GM12801 (cell line): ENCODE data around the gene CROCC2.

Experiments
- CTCF ChIP-seq: IDR thresholded peaks from one replicate; pipeline ENCODE4 v1.5.1; 2011; ENCODE audit warnings: control low read depth; ENCODE audit not compliant: insufficient read length; ENCODE audit errors: extremely low read depth

Gene CROCC2

GRCh38 chr2:241035142-241035817 is 129.1 kb downstream of the CROCC2 start:
- TF ChIP-seq CTCF: no peak

GRCh38 chr2:241035818-241036396 is 129.8 kb downstream of the CROCC2 start:
- TF ChIP-seq CTCF: no peak

- no peak for TF ChIP-seq CTCF
These were observed 130.3 kb downstream of the CROCC2 start for GRCh38 chr2:241036397-241036963.

GRCh38 chr2:241036964-241037421 is 130.9 kb downstream of the CROCC2 start:
- no peak for TF ChIP-seq CTCF

GRCh38 chr2:241037498-241037897 is 131.4 kb downstream of the CROCC2 start:
- TF ChIP-seq CTCF: no peak

GRCh38 chr2:241038374-241039180 is 132.4 kb downstream of the CROCC2 start:
- TF ChIP-seq CTCF: no peak

GRCh38 chr2:241039416-241039815 is 133.3 kb downstream of the CROCC2 start:
- no peak for TF ChIP-seq CTCF
